GM23338 (cell line): ENCODE results near the gene SLC23A2. TPM values are rescaled to one million over a fixed set of nuclear protein-coding genes. Genes with fewer than 3 reads are reported as not detected.

Experiments
- ATAC-seq: fragments of 200-7000 bp; cut with Tn5 transposase; 3 replicates; pipeline ENCODE4 v1.9.1; 2020
- DNase-seq: peaks from one replicate; pipeline ENCODE4 v3.0.0-alpha.2; 2015; ENCODE audit warnings: low spot score
- H2AFZ ChIP-seq: fragments of 200-600 bp; sonication (generic); 2 replicates; pipeline ENCODE4 v1.8.0; 2016; ENCODE audit warnings: antibody characterized with exemption, mild to moderate bottlenecking, moderate library complexity
- H3F3A ChIP-seq: fragments of 200-600 bp; sonication (generic); replicated peaks from 2 replicates; pipeline ENCODE4 v1.8.0; 2017; ENCODE audit warnings: antibody characterized with exemption, mixed run types, low read depth
- H3K27ac ChIP-seq: fragments of 200-600 bp; sonication (generic); 2 replicates; pipeline ENCODE4 v1.6.1; 2016; ENCODE audit warnings: low read depth
- H3K27me3 ChIP-seq: fragments of 200-600 bp; sonication (generic); 2 replicates; pipeline ENCODE4 v1.8.0; 2016; ENCODE audit warnings: mild to moderate bottlenecking, mixed run types, moderate library complexity; ENCODE audit not compliant: insufficient read depth
- H3K36me3 ChIP-seq: fragments of 200-600 bp; sonication (generic); 2 replicates; pipeline ENCODE4 v1.8.0; 2016; ENCODE audit warnings: mild to moderate bottlenecking; ENCODE audit not compliant: insufficient read depth
- H3K4me1 ChIP-seq: fragments of 200-600 bp; sonication (generic); 2 replicates; pipeline ENCODE4 v1.8.0; 2016; ENCODE audit warnings: mild to moderate bottlenecking, moderate library complexity; ENCODE audit not compliant: insufficient read depth
- H3K4me2 ChIP-seq: fragments of 200-600 bp; sonication (generic); 2 replicates; pipeline ENCODE4 v1.7.1; 2017; ENCODE audit warnings: mixed run types
- H3K4me3 ChIP-seq: fragments of 200-600 bp; sonication (generic); 2 replicates; pipeline ENCODE4 v1.6.1; 2016; ENCODE audit warnings: mixed run types
- H3K79me2 ChIP-seq: fragments of 200-600 bp; sonication (generic); replicated peaks from 2 replicates; pipeline ENCODE4 v1.8.0; 2017; ENCODE audit warnings: mild to moderate bottlenecking; ENCODE audit not compliant: insufficient read depth
- H3K9me2 ChIP-seq: fragments of 200-600 bp; sonication (generic); 2 replicates; pipeline ENCODE4 v1.8.0; 2017; ENCODE audit not compliant: insufficient read depth
- H4K20me1 ChIP-seq: fragments of 200-600 bp; sonication (generic); replicated peaks from 2 replicates; pipeline ENCODE4 v1.8.0; 2017; ENCODE audit warnings: mild to moderate bottlenecking; ENCODE audit not compliant: insufficient read depth
- H3K27ac Mint-ChIP-seq: 2 replicates; pipeline ENCODE4 v1.8.0; 2020; ENCODE audit warnings: inconsistent platforms, mild to moderate bottlenecking, moderate library complexity, mixed read lengths
- H3K27me3 Mint-ChIP-seq: 3 replicates; pipeline ENCODE4 v1.8.0; 2022; ENCODE audit warnings: low read depth, mild to moderate bottlenecking, moderate library complexity, mixed read lengths, inconsistent platforms; ENCODE audit not compliant: insufficient read depth, poor library complexity
- H3K36me3 Mint-ChIP-seq: 3 replicates; pipeline ENCODE4 v1.8.0; 2021; ENCODE audit warnings: low read depth, mild to moderate bottlenecking, inconsistent platforms, moderate library complexity, mixed read lengths
- H3K4me1 Mint-ChIP-seq: 3 replicates; pipeline ENCODE4 v1.8.0; 2020; ENCODE audit warnings: mild to moderate bottlenecking, inconsistent platforms, mixed read lengths
- H3K4me3 Mint-ChIP-seq: 3 replicates; pipeline ENCODE4 v1.8.0; 2021; ENCODE audit warnings: moderate library complexity, mild to moderate bottlenecking, inconsistent platforms, mixed read lengths
- H3K9me3 Mint-ChIP-seq: 3 replicates; pipeline ENCODE4 v1.8.0; 2020; ENCODE audit warnings: moderate library complexity, mild to moderate bottlenecking, inconsistent platforms, mixed read lengths
- CREB1 ChIP-seq: fragments of 250-450 bp; sonication (Bioruptor Pico); IDR thresholded peaks from 2 replicates; pipeline ENCODE4 v1.5.0; 2020; ENCODE audit warnings: low read depth, mild to moderate bottlenecking, moderate library complexity
- ETS1 ChIP-seq: IDR thresholded peaks from 2 replicates; pipeline ENCODE4 v1.6.1; 2016; ENCODE audit warnings: antibody characterized with exemption
- EZH2 ChIP-seq: fragments of 200-600 bp; sonication (generic); IDR thresholded peaks from one replicate; pipeline ENCODE4 v1.8.0; 2017; ENCODE audit warnings: antibody characterized with exemption, mild to moderate bottlenecking, low read depth; ENCODE audit not compliant: unreplicated experiment
- EZH2phosphoT487 ChIP-seq: fragments of 200-600 bp; sonication (generic); IDR thresholded peaks from one replicate; pipeline ENCODE4 v1.8.1; 2018; ENCODE audit warnings: antibody characterized with exemption; ENCODE audit not compliant: unreplicated experiment
- JUNB ChIP-seq: IDR thresholded peaks from one replicate; pipeline ENCODE4 v1.6.1; 2016; ENCODE audit warnings: antibody characterized with exemption; ENCODE audit not compliant: unreplicated experiment
- NANOG ChIP-seq: IDR thresholded peaks from 2 replicates; pipeline ENCODE4 v1.6.1; 2016; ENCODE audit warnings: antibody characterized with exemption, borderline replicate concordance
- POLR2AphosphoS5 ChIP-seq: IDR thresholded peaks from 2 replicates; pipeline ENCODE4 v1.6.1; 2016; ENCODE audit warnings: antibody characterized with exemption, low read depth
- STAT1 ChIP-seq: IDR thresholded peaks from one replicate; pipeline ENCODE4 v1.6.1; 2016; ENCODE audit warnings: antibody characterized with exemption; ENCODE audit not compliant: unreplicated experiment
- ZNF114 ChIP-seq: fragments of 250-450 bp; sonication (Bioruptor Pico); IDR thresholded peaks from 2 replicates; pipeline ENCODE4 v1.5.0; 2020; ENCODE audit warnings: mild to moderate bottlenecking, moderate library complexity
- ZNF331 ChIP-seq: fragments of 250-450 bp; sonication (Bioruptor Pico); IDR thresholded peaks from 2 replicates; pipeline ENCODE4 v1.5.0; 2020; ENCODE audit warnings: low read depth, mild to moderate bottlenecking, moderate library complexity
- polyA plus RNA-seq: library from polyadenylated mRNA; unstranded; fragments of >200 nt; fragmentation: Nextera tagmentation; extraction: Ambion mirVana; gene quantifications from 2 replicates; pipeline ENCODE4 v1.2.1, GENCODE V29; 2016
- total RNA-seq: library from RNA; depleted of rRNA; stranded (reverse); fragments of >200 nt; shearing (Covaris generic); gene quantifications from 2 replicates; pipeline ENCODE4 v1.2.3, GENCODE V29; 2014
- TF ChIP-seq, protein P1 (sequence below): fragments of 250-450 bp; sonication (Bioruptor Pico); IDR thresholded peaks from 2 replicates; pipeline ENCODE4 v1.5.0; 2020; ENCODE audit warnings: mild to moderate bottlenecking, moderate library complexity
- TF ChIP-seq, protein P2 (sequence below), 2 experiments: fragments of 200-600 bp in 1 of 2; sonication (generic) in 1 of 2; conservative IDR thresholded peaks; 2 replicates each; pipeline versions ENCODE4 v1.5.1 to v1.6.1; 2016 to 2017; ENCODE audit warnings: antibody characterized with exemption in 2 of 2, low read depth in 2 of 2, mild to moderate bottlenecking in 2 of 2, moderate library complexity in 1 of 2
- TF ChIP-seq, protein P3 (sequence below): IDR thresholded peaks from one replicate; pipeline ENCODE4 v1.6.1; 2018; ENCODE audit warnings: antibody characterized with exemption; ENCODE audit not compliant: unreplicated experiment

Gene SLC23A2
- total and polyA plus RNA-seq, 2 experiments from 2014 or later: 4.4 to 20.2 TPM

DNA sequence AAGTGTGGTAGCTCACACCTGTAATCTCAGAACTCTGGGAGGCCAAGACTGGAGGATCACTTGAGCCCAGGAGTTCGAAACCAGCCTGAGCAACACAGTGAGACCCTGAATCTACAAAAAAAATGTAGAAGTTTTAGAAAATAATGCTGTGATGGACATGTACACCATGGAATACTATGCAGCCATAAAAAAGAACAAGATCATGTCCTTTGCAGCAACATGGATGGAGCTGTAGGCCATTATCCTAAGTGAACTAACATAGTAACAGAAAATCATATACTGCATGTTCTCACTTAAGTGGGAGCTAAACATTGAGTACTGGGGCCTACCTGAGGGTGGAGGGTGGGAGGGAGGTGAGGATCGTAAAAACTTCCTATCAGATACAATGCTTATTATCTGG, 168.8 kb downstream of the SLC23A2 start (continued):
- TF ChIP-seq ZNF331 (CRISPR knock-in tag) (no peak), EZH2phosphoT487 (no peak)

DNA sequence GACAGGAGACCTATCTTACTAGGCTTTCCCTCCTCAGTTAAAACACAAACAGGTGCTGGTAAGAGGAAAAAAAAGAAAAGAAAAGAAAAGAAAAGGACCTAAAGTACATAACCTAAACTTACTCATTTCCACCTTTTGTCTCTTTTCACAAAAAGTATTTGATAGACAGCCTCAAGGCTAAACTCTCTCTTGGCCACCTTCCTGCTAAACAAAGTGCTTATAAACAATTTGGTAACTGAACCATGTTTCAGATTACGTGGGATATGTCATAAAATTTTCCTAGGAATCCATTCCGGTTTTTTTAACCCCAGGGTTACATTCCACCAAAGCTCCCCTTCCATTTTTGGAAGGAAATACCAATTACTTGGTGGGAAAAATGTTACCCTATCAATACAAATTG, 170.6 kb downstream of the SLC23A2 start:
- DNase-seq: no peak
- TF ChIP-seq POLR2AphosphoS5: no peak
- no peak for TF ChIP-seq ZNF114
- TF ChIP-seq ZNF331 (CRISPR knock-in tag): no peak
- no peak for TF ChIP-seq STAT1
- TF ChIP-seq JUNB: no peak
- no peak for TF ChIP-seq ETS1
- no peak for TF ChIP-seq NANOG
- TF ChIP-seq CREB1: no peak
- TF ChIP-seq, protein P1, sequence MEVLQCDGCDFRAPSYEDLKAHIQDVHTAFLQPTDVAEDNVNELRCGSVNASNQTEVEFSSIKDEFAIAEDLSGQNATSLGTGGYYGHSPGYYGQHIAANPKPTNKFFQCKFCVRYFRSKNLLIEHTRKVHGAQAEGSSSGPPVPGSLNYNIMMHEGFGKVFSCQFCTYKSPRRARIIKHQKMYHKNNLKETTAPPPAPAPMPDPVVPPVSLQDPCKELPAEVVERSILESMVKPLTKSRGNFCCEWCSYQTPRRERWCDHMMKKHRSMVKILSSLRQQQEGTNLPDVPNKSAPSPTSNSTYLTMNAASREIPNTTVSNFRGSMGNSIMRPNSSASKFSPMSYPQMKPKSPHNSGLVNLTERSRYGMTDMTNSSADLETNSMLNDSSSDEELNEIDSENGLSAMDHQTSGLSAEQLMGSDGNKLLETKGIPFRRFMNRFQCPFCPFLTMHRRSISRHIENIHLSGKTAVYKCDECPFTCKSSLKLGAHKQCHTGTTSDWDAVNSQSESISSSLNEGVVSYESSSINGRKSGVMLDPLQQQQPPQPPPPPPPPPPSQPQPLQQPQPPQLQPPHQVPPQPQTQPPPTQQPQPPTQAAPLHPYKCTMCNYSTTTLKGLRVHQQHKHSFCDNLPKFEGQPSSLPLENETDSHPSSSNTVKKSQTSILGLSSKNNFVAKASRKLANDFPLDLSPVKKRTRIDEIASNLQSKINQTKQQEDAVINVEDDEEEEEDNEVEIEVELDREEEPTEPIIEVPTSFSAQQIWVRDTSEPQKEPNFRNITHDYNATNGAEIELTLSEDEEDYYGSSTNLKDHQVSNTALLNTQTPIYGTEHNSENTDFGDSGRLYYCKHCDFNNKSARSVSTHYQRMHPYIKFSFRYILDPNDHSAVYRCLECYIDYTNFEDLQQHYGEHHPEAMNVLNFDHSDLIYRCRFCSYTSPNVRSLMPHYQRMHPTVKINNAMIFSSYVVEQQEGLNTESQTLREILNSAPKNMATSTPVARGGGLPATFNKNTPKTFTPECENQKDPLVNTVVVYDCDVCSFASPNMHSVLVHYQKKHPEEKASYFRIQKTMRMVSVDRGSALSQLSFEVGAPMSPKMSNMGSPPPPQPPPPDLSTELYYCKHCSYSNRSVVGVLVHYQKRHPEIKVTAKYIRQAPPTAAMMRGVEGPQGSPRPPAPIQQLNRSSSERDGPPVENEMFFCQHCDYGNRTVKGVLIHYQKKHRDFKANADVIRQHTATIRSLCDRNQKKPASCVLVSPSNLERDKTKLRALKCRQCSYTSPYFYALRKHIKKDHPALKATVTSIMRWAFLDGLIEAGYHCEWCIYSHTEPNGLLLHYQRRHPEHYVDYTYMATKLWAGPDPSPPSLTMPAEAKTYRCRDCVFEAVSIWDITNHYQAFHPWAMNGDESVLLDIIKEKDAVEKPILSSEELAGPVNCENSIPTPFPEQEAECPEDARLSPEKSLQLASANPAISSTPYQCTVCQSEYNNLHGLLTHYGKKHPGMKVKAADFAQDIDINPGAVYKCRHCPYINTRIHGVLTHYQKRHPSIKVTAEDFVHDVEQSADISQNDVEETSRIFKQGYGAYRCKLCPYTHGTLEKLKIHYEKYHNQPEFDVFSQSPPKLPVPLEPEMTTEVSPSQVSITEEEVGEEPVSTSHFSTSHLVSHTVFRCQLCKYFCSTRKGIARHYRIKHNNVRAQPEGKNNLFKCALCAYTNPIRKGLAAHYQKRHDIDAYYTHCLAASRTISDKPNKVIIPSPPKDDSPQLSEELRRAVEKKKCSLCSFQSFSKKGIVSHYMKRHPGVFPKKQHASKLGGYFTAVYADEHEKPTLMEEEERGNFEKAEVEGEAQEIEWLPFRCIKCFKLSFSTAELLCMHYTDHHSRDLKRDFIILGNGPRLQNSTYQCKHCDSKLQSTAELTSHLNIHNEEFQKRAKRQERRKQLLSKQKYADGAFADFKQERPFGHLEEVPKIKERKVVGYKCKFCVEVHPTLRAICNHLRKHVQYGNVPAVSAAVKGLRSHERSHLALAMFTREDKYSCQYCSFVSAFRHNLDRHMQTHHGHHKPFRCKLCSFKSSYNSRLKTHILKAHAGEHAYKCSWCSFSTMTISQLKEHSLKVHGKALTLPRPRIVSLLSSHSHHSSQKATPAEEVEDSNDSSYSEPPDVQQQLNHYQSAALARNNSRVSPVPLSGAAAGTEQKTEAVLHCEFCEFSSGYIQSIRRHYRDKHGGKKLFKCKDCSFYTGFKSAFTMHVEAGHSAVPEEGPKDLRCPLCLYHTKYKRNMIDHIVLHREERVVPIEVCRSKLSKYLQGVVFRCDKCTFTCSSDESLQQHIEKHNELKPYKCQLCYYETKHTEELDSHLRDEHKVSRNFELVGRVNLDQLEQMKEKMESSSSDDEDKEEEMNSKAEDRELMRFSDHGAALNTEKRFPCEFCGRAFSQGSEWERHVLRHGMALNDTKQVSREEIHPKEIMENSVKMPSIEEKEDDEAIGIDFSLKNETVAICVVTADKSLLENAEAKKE (CRISPR knock-in tag): no peak
- TF ChIP-seq, protein P2, sequence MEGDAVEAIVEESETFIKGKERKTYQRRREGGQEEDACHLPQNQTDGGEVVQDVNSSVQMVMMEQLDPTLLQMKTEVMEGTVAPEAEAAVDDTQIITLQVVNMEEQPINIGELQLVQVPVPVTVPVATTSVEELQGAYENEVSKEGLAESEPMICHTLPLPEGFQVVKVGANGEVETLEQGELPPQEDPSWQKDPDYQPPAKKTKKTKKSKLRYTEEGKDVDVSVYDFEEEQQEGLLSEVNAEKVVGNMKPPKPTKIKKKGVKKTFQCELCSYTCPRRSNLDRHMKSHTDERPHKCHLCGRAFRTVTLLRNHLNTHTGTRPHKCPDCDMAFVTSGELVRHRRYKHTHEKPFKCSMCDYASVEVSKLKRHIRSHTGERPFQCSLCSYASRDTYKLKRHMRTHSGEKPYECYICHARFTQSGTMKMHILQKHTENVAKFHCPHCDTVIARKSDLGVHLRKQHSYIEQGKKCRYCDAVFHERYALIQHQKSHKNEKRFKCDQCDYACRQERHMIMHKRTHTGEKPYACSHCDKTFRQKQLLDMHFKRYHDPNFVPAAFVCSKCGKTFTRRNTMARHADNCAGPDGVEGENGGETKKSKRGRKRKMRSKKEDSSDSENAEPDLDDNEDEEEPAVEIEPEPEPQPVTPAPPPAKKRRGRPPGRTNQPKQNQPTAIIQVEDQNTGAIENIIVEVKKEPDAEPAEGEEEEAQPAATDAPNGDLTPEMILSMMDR (conservative IDR thresholded peaks at IDR 0.05; ENCODE audit: low read depth in 2 of 2): no peak
- TF ChIP-seq EZH2phosphoT487: no peak
- no peak for TF ChIP-seq EZH2
- TF ChIP-seq, protein P3, sequence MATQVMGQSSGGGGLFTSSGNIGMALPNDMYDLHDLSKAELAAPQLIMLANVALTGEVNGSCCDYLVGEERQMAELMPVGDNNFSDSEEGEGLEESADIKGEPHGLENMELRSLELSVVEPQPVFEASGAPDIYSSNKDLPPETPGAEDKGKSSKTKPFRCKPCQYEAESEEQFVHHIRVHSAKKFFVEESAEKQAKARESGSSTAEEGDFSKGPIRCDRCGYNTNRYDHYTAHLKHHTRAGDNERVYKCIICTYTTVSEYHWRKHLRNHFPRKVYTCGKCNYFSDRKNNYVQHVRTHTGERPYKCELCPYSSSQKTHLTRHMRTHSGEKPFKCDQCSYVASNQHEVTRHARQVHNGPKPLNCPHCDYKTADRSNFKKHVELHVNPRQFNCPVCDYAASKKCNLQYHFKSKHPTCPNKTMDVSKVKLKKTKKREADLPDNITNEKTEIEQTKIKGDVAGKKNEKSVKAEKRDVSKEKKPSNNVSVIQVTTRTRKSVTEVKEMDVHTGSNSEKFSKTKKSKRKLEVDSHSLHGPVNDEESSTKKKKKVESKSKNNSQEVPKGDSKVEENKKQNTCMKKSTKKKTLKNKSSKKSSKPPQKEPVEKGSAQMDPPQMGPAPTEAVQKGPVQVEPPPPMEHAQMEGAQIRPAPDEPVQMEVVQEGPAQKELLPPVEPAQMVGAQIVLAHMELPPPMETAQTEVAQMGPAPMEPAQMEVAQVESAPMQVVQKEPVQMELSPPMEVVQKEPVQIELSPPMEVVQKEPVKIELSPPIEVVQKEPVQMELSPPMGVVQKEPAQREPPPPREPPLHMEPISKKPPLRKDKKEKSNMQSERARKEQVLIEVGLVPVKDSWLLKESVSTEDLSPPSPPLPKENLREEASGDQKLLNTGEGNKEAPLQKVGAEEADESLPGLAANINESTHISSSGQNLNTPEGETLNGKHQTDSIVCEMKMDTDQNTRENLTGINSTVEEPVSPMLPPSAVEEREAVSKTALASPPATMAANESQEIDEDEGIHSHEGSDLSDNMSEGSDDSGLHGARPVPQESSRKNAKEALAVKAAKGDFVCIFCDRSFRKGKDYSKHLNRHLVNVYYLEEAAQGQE: no peak
- Histone ChIP-seq H2AFZ (no peak overlapping the region), H3F3A (no peaks in the 10 kb centered on the region), H3K36me3 (no peaks in the 10 kb centered on the region), H3K9me2 (no peaks in the 10 kb centered on the region), H3K4me3 (no peak overlapping the region), H3K4me1 (no peaks in the 10 kb centered on the region), H3K27ac (no peak overlapping the region), H3K4me2 (no peak overlapping the region), H3K79me2 (no peaks in the 10 kb centered on the region), H3K27me3 (no peaks in the 10 kb centered on the region), H4K20me1 (no peaks in the 10 kb centered on the region)
- Mint-ChIP-seq H3K9me3 (no peaks in the 10 kb centered on the region), H3K36me3 (no peaks in the 10 kb centered on the region), H3K27ac (no peak overlapping the region), H3K4me1 (no peaks in the 10 kb centered on the region; the same call in 2 of the 3 replicates), H3K4me3 (no peak overlapping the region), H3K27me3 (peaks cover 6% of the 10 kb centered on the region)
- no peak for ATAC-seq
